Right ventricle myocardium inferior (tissue), 1 donor: ENCODE results near the gene KRTAP12-1. TPM values are rescaled to one million over a fixed set of nuclear protein-coding genes. Genes with fewer than 3 reads are reported as not detected.
A peak's percentile ranks its signal among the peaks of the same experiment; 100 is the strongest.

Experiments used
- ATAC-seq: fragments of 200-7000 bp; cut with Tn5 transposase; one replicate; pipeline ENCODE4 v1.9.1; 2020; ENCODE audit warnings: mild to moderate bottlenecking, moderate library complexity
- DNase-seq: peaks from one replicate; pipeline ENCODE4 v3.0.0; 2021; ENCODE audit errors: missing footprints
- intact Hi-C: fragments of 100-400 bp; cut with DNase I; formaldehyde crosslinking; loops from one replicate; pipeline ENCODE4 v1.11.0; 2022
- total RNA-seq: library from RNA; stranded (reverse); fragmentation: NEBNext Ultra II Directional; extraction: Animal tissue kit (Norgen Biotek cat#: 25700); gene quantifications from one replicate; pipeline ENCODE4 v1.2.1, GENCODE V29; 2021
- donor health status: DM: no; HTN: yes; CAD: no; lungs with severe emphysema.

Gene KRTAP12-1
- total RNA-seq, 1 donor from 2014 or later: not detected

DNA sequence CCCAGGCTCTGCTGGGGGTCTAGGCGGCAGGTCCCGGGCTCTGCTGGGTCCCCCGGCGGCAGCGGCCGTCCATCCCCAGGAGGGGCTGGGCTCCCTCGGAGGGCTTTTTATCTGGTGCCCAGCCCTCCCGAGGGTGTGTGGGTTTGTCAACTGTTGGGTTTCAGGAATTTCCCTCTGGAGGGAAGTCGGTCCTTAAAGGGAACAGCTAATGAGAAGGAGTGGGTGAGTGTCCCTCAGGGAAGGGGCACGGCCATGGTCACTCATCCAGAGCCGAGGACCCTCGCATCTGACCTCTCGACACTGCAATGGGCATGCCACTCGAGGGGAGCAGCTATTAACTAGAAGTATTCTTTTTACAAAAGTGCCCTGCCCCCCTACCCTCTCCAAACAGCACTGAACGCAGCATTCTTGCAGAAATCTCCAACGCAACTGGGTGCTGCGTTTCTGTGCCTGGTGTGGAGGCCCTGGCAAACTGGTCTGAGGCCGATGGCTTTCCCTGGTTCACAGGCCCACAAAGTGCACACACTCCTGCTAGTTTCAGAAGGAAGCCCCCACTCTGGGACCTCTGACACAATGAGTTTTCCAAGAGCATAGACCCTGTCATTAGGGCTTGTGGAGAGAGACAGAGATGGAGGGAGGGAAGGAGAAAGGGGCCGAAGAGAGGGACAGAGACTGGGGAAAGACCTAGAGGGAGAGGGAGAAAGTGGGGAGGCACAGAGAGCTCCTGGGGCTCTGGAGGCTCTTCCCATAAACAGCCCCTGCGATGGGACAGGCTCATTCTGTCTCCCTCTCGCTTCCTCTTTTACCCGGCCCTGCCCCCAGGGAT is 30.5 kb upstream of the KRTAP12-1 start:
- DNase-seq: peak; percentile 42
- intact Hi-C loops: no loop called here
- no peak for ATAC-seq

DNA sequence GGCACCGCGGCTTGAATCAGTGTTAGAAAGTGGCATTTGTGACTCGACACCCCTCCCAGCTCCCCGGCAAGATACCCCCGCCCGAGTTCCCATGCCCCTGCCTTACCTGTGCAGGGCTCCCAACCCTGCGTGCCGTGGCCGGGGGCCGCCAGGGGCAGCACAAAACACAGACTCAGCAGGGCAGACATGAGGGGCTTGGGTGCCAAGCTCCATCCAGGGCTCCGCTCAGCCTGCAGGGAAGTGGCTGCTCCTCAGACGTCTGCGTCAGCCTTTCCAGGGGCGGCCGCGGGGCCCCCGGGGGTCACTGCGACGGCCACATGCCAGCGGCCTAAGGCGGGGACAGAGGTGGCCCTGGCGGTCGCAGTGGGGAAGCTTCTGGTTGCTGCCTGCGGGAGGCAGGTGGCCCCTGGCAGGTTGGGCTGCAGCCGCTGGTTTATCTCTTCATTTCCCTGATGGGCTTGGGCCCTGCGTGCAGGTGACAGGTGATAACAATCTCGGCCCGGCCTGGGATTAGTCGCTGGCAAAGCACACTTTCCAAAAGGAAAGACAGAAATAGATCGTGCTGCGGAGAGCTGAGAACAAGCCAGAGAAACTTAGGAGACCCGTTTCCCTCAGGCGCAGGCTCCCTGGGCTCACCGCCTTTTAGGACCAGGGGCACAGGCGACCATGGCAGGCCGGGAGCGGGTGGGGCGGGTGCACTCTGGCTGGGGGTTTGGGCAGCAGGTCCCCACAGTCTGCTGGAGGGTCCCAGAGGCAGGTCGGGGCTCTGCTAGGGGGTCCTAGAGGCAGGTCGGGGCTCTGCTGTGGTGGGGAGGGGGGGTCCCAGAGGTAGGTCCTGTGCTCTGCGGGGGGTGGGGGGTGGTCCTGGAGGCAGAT is 29.6 kb upstream of the KRTAP12-1 start, which contains the start of gene TSPEAR:
Gene TSPEAR, minus strand, starts transcription at position 246 of the 876 bp plus-strand sequence. Its CDS starts 58 bp downstream, at position 188.
- ATAC-seq (no peak), DNase-seq (peak; percentile 53)
- intact Hi-C loops: no loop called here

DNA sequence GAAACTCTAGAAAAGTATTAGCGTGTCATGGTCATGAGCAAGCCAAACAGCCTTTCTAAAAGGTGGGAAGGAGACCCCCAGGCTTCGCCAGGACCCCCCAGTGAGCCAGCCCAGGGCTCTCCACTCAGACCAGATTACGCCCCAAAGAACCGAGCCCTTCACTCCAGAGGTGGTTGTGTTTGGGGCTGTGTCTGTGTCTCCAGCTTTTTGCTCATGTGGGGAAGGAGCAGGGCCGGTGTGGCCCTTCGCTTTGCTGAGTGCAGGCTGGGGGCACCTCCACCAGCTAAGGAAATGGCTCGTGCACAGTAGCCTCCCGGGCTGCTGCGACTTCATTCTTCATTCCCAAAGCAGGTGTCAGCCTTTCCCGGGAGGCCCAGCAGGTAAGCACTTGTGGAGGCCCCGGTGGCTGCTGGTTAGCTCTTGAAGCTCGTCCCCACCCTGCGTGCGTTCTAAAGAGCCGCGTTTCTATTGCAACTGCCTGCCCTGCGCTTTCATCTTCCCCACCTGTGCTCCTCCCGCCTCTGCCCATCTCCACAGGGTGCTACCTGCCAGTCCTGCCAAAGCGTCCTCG is 28.9 kb upstream of the KRTAP12-1 start:
- intact Hi-C loops: no loop called here
- peak; percentile 56 for DNase-seq
- ATAC-seq: no peak

DNA sequence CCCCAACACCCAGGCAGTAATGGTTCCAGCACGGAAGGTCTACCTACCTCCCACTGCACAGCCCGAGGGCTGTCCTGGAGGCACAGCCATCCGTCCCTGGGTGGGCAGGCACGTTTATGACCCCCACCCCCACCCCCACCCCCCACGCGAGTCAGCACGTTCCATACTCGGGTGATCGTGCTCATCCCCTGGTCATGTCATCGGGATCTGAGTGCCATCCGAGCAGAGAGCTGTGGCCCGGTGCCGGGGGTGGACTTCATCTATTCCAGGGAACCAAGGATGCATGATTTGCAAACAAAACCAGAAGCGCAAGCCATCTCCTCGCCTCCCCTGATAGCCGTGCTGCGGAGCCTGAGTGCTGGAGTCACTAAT is 28.3 kb upstream of the KRTAP12-1 start:
- DNase-seq: peak; percentile 57
- intact Hi-C loops: no loop called here
- no peak for ATAC-seq

DNA sequence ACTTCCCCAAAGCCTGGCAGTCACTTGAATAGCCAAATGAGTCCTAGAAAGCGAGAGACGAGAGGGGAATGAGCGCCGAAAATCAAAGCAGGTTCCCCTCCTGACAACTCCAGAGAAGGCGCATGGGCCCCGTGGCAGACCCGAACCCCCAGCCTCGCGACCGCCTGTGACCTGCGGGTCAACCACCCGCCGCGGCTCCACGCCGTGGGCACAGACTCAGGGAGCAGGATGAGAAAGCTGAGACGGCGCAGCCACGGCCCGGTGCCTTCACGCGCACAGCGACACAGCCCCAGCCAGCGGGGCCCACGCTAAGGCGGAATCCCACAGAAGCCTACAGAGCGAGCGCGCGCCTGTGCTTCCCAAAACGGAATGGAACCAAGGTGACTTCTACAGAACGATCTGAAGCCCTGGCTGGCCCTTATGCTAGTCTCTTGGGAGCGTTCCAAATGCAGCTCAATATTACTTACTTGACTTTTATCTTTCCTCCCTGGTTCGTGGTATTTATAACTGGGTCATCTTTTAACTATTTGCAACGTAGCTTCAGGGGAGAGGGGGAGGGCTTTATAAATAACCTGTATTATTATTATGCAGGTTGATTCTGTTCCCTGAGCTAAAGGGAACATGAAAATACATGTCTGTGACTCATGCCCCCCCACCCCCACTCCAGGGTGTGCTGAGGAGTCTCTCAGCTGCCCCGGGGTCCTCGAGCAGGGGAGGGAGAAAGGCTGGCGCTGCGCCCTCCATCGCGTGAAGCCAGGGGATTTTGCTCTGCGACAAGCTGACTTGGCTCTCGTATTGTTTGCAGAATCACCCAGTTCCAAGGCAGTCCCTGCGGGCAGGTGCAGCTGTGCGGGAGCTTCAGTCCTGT is 27.7 kb upstream of the KRTAP12-1 start:
- DNase-seq (peak; percentile 65), ATAC-seq (peak; percentile 61)
- intact Hi-C loops: no loop called here

DNA sequence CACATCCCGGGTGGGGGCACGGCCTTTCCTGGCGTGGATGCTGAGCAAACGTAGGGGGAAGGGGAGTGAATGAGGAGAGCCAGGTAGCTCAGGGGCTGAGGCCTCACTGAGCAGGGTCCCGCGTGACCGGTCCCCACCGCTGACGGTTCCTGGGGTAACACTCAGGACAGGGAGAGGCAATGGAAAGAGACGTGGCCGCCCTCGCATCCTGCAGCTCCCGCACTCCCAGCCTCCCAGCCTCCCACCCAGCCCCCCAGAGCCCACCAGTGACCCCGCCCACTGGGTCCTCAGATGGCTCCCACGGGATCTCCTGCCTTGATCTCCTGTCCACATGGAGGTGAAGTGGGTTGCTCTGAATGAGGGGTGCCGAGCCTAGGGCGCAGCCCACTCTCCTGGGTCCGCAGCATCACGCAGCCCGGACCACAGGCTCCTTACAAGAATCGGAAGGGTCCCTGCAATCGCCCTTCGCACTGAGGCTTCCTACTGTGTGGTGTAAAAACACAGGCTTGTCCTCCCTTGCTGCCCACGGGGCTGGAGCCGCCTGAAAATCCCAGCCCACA is 27.0 kb upstream of the KRTAP12-1 start:
- peak; percentile 46 for DNase-seq
- ATAC-seq: no peak
- intact Hi-C loops: no loop called here

DNA sequence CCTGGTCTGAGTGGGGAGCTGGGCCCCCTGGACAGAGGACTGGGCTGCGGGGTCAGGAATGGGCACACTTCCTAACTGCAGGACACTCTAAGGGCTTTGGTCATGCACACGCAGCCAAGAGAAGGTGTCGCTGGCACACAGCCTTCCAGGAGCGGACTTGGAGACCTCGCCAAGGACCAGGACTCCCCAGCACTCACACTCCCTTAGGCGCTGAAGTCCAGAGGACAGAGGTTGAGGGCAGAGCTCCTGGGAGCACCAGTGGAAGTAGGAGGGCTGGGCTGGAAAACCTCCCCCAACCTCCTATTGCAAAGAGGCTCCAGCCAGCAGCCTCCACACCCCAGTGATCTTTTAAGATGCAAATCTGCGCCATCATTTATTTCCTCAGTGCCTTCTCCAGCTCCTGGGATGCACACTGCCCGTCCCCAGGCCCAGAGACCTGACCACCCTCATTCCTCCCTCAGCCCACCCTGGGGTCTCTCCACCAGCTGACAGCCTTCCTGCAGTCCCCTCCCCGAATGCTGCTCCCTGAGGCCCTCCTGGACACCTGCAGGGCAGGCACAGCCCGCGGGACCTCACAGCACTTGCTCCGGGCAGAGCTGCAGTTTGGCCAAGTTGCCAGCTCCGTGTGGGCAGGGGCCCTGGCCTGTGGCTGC is 26.4 kb upstream of the KRTAP12-1 start:
- intact Hi-C loops: no loop called here
- ATAC-seq (peak; percentile 66), DNase-seq (peak; percentile 50)

DNA sequence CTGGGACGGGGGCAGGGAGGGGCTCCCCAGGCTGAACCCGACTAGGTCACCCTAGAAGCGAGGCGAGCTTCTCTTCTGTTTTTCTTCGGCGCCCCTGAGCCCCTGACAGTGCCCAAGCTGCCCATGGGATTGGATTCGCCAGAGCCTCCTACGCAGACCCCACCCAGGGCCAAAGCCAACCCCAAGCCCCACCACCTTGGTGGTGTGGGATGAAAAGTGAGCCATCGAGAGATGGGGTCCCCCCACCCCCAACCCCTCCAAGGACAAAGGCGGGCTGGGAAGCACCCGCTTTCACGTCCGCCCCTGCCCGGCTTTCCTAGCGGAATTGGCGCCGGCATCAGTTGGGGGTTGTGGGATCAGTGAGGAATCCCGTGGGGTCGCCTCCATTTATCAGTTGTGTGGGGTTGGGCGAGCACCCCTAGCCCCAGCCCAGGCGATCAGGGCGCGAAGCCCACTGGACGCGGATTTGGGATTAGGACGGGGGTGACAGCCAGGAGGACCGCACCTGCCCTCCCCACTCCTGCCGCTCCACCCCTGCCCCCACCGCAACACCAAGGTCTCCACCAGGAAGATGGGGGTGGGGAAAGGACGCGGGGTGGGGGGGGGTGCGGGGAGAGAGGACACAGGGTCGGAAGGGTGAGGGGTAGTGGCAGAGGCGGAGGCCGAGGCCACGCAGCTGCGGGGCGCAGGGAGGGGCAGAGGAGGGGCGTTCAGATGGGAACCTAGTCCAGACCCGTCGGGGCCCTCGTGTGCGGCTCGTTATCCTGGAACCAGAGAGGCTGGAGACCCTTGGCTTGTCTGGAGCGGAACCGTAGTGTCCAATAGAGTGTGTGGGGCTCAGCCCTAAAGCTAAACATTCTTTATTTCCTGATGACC is 25.0 kb upstream of the KRTAP12-1 start:
- DNase-seq (peak; percentile 45), ATAC-seq (no peak)
- intact Hi-C loops: no loop called here

DNA sequence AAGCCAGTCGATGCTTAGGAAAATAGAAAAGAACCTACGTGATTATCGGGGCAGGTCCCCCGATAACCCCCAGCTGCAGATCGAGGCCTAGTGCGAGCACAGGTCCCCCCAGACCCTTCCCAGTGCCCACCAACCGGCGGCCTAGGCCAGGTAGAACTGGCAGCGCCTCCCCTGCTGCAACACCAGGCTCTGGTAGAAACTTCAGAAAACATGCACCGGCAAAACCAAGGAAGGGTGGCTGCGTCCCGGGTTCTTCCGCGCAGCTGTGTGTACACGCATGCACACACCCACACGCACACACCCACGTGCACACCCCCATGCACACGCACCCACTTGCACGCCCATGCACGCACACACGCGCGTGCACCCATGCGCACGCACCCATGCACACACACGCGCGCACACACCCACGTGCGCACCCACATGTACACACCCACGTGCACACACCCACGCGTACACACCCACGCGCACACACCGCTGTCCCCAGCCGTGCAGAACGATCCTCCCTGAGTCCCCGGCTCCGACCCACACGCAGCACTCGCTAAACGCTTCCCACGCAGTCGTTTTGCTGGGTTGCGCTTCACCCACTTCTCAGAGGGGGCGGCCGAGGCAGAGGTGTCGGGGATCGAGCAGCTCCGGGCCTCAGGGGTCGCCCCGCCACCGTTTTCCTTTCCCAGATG is 24.2 kb upstream of the KRTAP12-1 start:
- intact Hi-C loops: no loop called here
- no peak for ATAC-seq
- no peak for DNase-seq

DNA sequence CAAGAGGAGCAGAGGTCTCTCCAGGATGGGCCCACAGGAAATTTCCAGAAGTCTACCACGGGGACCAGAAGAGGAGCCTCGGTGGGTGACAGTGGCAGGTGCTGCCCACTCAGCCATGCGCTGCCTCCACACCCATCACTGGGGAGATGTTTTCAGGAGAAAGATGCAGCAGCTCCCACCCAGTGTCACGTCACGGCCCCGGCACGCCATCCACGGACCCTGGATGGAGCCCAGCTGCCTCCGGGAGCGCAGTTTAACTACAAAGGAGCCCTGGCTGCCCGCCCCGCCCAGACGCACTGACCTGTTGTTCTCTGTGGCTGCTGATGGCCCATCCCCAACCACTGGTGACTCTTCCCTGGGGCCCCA is 22.7 kb upstream of the KRTAP12-1 start:
- intact Hi-C loops: no loop called here
- ATAC-seq (no peak), DNase-seq (no peak)

DNA sequence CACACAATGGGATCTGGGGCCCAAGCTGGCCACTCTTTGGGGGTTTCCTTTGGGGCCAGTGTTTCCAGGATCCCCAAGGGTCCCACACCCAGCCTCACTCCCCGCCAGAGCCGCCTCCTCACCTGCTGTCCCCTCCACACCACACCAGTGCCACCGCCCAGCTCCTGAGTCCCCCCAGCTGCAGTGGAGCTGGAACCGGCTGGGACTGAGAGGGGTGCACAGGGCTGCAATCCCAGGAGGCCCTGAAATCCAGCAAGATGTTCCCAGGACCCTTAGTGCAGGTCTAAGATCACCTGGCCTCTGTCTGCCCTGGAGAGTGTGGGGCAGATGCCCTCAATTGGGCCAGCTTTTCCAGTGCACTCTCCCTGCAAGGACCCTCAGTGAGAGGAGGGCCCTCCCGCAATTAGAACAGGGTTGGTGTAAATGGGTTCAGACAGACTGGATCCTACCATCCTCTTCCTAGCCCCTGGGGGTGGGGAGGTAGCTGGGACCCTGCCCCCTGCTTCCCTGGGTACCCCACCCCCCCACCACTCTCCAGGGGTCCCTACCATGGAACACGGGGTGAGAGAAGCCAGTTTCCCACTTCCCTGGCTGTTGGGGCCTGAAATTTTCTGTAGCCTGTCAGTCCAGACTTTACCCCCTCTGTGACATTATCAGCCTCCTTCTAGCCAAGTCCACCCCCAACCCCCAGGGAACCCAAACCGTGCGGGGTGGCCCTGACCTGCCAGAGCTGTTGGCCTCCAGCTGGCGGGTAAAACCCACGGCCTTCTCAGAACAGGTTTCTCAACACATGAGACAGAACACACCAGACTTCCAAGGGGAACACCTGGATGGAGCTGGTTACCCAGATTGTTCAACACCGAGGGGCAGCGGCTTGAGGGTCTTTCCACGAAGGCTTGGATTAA is 22.0 kb upstream of the KRTAP12-1 start:
- intact Hi-C loops: no loop called here
- ATAC-seq: no peak
- DNase-seq: peak; percentile 58

DNA sequence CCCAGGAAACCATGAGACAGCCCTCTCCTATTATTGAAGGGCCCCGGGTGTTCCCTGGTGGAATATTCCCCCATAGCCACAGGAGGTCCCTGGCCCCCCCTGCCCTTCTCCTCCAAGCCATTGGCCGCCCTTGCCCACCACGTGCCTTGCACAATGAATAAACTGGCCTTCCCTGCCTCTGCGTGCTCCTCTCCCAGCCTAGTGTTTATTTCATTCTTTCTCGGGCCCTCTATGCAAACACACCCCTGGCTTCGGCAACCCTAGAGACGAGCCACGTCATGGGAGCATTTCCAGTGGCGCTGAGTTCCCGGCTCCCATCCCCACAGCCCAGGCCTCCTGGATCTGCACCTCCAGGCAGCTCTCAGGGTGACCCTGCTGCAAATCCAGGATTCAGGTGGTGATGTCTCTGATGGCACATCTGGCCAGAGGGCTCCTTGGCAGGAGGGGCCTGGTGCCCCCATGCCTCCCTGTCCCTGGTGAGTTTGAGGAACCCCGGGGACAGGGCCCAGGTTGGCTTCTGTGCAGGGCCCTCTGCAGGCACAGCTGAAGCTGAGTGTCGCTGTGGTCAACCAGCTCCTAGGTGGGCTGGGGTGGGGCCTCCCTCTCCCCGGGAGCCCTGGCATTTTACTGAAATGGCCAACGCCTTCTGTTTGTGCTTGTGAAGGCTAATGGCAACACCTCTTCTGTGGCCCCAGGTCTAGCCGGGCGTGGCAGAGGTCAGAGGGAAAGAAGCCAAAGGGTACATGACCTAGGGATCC is 21.2 kb upstream of the KRTAP12-1 start:
- DNase-seq (peak; percentile 50), ATAC-seq (no peak)
- intact Hi-C loops: no loop called here

DNA sequence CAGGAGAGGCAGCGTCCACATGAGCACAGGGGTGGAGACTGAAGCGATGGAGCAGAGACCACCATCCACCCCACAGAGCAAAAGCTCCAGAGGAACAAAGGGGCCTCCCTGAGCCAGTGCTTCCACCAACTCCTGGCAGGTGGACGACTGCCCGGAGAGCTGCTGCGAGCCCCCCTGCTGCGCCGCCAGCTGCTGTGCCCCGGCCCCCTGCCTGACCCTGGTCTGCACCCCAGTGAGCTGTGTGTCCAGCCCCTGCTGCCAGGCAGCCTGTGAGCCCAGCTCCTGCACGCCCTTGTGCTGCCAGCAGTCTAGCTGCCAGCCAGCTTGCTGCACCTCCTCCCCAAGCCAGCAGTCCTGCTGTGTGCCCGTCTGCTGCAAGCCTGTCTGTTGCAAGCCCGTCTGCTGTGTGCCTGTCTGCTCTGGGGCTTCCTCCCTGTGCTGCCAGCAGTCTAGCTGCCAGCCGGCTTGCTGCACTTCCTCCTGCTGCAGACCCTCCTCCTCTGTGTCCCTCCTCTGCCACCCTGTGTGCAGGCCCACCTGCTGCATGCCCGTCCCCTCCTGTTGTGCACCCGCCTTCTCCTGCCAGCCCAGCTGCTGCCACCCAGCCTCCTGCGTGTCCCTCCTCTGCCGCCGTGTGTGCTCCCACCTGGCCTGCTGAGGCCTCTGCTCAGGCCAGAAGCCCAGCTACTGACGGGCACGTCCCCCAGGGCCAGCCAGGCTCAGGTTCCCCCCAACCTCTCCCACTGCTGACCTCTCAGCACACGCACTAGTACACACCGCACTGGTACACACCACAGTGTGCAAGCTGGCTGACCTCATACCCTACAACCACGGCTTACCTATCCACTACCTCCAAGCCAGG is 20.4 kb upstream of the KRTAP12-1 start:
- intact Hi-C loops: no loop called here
- ATAC-seq: no peak
- DNase-seq: peak; percentile 64

DNA sequence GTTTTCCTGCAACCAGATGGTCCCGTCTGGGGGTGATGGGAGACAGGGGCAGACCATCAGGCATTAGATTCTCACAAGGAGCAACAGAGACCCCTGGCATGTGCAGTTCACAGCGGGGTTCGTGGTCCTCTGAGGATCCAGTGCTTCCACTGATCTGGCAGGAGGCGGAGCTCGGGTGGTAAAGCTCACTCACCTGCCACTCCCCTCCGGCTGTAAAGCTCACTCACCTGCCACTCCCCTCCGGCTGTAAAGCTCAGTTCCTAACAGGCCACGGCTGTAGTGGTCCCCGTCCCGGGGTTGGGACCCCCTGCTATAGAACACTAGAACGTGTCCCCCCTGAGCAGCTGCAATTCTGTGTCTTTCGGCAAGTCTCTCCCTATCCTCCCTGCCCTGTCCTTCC is 19.6 kb upstream of the KRTAP12-1 start:
- DNase-seq (no peak), ATAC-seq (no peak)
- intact Hi-C loops: no loop called here
